Large intestine (tissue), 3 donors: ENCODE measurements around the gene DPP6. TPM values are rescaled to one million over a fixed set of nuclear protein-coding genes. Genes with fewer than 3 reads are reported as not detected.
"Not testable (repeated sequence)": the region's sequence is repeated elsewhere in the genome, so short reads cannot be mapped to it uniquely, and the experiment has no call there.

Experiments
- DNase-seq, 2 donors: peaks; one replicate each; pipeline versions ENCODE4 v3.0.0 to v3.0.0-alpha.2; 2013
- H3K27ac ChIP-seq: one replicate; pipeline ENCODE4 v1.5.1; 2013; ENCODE audit warnings: low read length
- H3K27me3 ChIP-seq: 2 replicates; pipeline ENCODE4 v1.6.1; 2013; ENCODE audit warnings: low read length; ENCODE audit not compliant: control insufficient read depth, insufficient read depth
- H3K36me3 ChIP-seq: 2 replicates; pipeline ENCODE4 v1.6.1; 2013; ENCODE audit warnings: low read length; ENCODE audit not compliant: control insufficient read depth, insufficient read depth
- H3K4me1 ChIP-seq: one replicate; pipeline ENCODE4 v1.6.1; 2013; ENCODE audit warnings: low read length; ENCODE audit not compliant: control insufficient read depth, insufficient read depth
- H3K4me3 ChIP-seq: one replicate; pipeline ENCODE4 v1.5.1; 2013; ENCODE audit warnings: low read length
- H3K9me3 ChIP-seq: one replicate; pipeline ENCODE4 v1.6.1; 2013; ENCODE audit warnings: mild to moderate bottlenecking, low read depth, low read length, moderate library complexity; ENCODE audit not compliant: control insufficient read depth
- whole genome bisulfite sequencing: methylation state at CpG from one replicate; pipeline ENCODE4 v1.1.5; 2013; ENCODE audit warnings: low lambda C conversion rate; ENCODE audit not compliant: insufficient coverage; 5-methylcytosine and 5-hydroxymethylcytosine counted together
- polyA plus RNA-seq: library from polyadenylated mRNA; unstranded; fragments of 120-200 nt; gene quantifications from one replicate; pipeline ENCODE4 v1.2.1, GENCODE V29; 2013

The DPP6 gene
- polyA plus RNA-seq, 1 donor, result 7.8 TPM

GRCh38 chr7:154148791-154149516, 96.8 kb downstream of the DPP6 start:
- no CpG with 5 or more reads among the region's 10 CpGs for WGBS
- H3K27ac ChIP-seq, result not testable (repeated sequence)

GRCh38 chr7:154150656-154151055, 98.5 kb downstream of the DPP6 start:
- H3K9me3 ChIP-seq, DNase-seq, H3K4me3 ChIP-seq, H3K36me3 ChIP-seq, H3K27me3 ChIP-seq, H3K27ac ChIP-seq, H3K4me1 ChIP-seq: not testable (repeated sequence)
- no CpG with 5 or more reads among the region's 9 CpGs for WGBS

More at GRCh38 chr7:154148791-154149516, 96.8 kb downstream of the DPP6 start:
- not testable (repeated sequence) for H3K9me3 ChIP-seq, DNase-seq, H3K27me3 ChIP-seq, H3K4me1 ChIP-seq, H3K4me3 ChIP-seq, H3K36me3 ChIP-seq

- H3K4me3 ChIP-seq, H3K9me3 ChIP-seq, H3K27ac ChIP-seq, DNase-seq, H3K4me1 ChIP-seq, H3K27me3 ChIP-seq, H3K36me3 ChIP-seq: not testable (repeated sequence)
- no CpG with 5 or more reads among the region's 11 CpGs for WGBS
These were observed 99.1 kb downstream of the DPP6 start for GRCh38 chr7:154151306-154151705.

- not testable (repeated sequence) for H3K4me3 ChIP-seq, H3K36me3 ChIP-seq, H3K27ac ChIP-seq, H3K27me3 ChIP-seq, H3K9me3 ChIP-seq, H3K4me1 ChIP-seq, DNase-seq
- no CpG with 5 or more reads among the region's 3 CpGs for WGBS
These were observed 103.7 kb downstream of the DPP6 start for GRCh38 chr7:154155928-154156327.

GRCh38 chr7:154162921-154163320, 110.7 kb downstream of the DPP6 start:
- not testable (repeated sequence) for H3K27ac ChIP-seq, H3K9me3 ChIP-seq, H3K36me3 ChIP-seq, H3K4me3 ChIP-seq, DNase-seq, H3K27me3 ChIP-seq, H3K4me1 ChIP-seq
- no CpG with 5 or more reads among the region's 6 CpGs for WGBS

GRCh38 chr7:154163642-154164041, 111.4 kb downstream of the DPP6 start:
- DNase-seq, result not testable (repeated sequence)

GRCh38 chr7:154167051-154167450, 114.9 kb downstream of the DPP6 start:
- Histone ChIP-seq H3K4me3 (no peak overlapping the region), H3K27me3 (no peaks in the 10 kb centered on the region), H3K27ac (no peak overlapping the region), H3K4me1 (no peaks in the 10 kb centered on the region), H3K36me3 (no peaks in the 10 kb centered on the region), H3K9me3 (no peaks in the 10 kb centered on the region)
- no peak for DNase-seq
- WGBS, result no CpG with 5 or more reads among the region's 4 CpGs

More at GRCh38 chr7:154163642-154164041, 111.4 kb downstream of the DPP6 start:
- not testable (repeated sequence) for H3K9me3 ChIP-seq, H3K4me1 ChIP-seq, H3K4me3 ChIP-seq, H3K36me3 ChIP-seq, H3K27me3 ChIP-seq, H3K27ac ChIP-seq
- no CpG with 5 or more reads among the region's 3 CpGs for WGBS

GRCh38 chr7:154167807-154168206, 115.6 kb downstream of the DPP6 start:
- H3K27me3 ChIP-seq, result no peaks in the 10 kb centered on the region
- no CpG with 5 or more reads among the region's 4 CpGs for WGBS
- no peaks in the 10 kb centered on the region for H3K4me1 ChIP-seq
- H3K9me3 ChIP-seq, result no peaks in the 10 kb centered on the region
- DNase-seq, result no peak
- H3K36me3 ChIP-seq, result no peaks in the 10 kb centered on the region
- no peak overlapping the region for H3K4me3 ChIP-seq
- H3K27ac ChIP-seq, result no peak overlapping the region

GRCh38 chr7:154171422-154171821, 119.2 kb downstream of the DPP6 start:
- WGBS, result no CpG with 5 or more reads among the region's 1 CpG
- no peak overlapping the region for H3K27ac ChIP-seq
- no peaks in the 10 kb centered on the region for H3K27me3 ChIP-seq
- no peak for DNase-seq
- H3K9me3 ChIP-seq, result no peaks in the 10 kb centered on the region
- H3K4me1 ChIP-seq, result no peaks in the 10 kb centered on the region
- H3K36me3 ChIP-seq, result no peaks in the 10 kb centered on the region
- H3K4me3 ChIP-seq, result no peak overlapping the region

- H3K27me3 ChIP-seq, result no peaks in the 10 kb centered on the region
- DNase-seq, result no peak
- H3K4me1 ChIP-seq, result no peaks in the 10 kb centered on the region
- WGBS, result 51% methylated on average over 2 of the region's 3 CpGs
- H3K9me3 ChIP-seq, result no peaks in the 10 kb centered on the region
- H3K27ac ChIP-seq, result no peak overlapping the region
- no peak overlapping the region for H3K4me3 ChIP-seq
- H3K36me3 ChIP-seq, result no peaks in the 10 kb centered on the region
These were observed 120.0 kb downstream of the DPP6 start for GRCh38 chr7:154172236-154172635.

- no peaks in the 10 kb centered on the region for H3K4me1 ChIP-seq
- H3K27ac ChIP-seq, result no peak overlapping the region
- no peaks in the 10 kb centered on the region for H3K9me3 ChIP-seq
- no peak for DNase-seq
- H3K27me3 ChIP-seq, result no peaks in the 10 kb centered on the region
- WGBS, result no CpG with 5 or more reads among the region's 7 CpGs
- H3K36me3 ChIP-seq, result no peaks in the 10 kb centered on the region
- H3K4me3 ChIP-seq, result no peak overlapping the region
These were observed 125.4 kb downstream of the DPP6 start for GRCh38 chr7:154177584-154177983.
